Neural cell (in vitro differentiated cells): ENCODE data around the gene ALDH3A2. TPM values are rescaled to one million over a fixed set of nuclear protein-coding genes. Genes with fewer than 3 reads are reported as not detected.

Experiments used
- H2AFZ ChIP-seq: fragments of 200-600, 300-800 bp; sonication (generic), shearing (Covaris generic); 2 replicates; pipeline ENCODE4 v1.6.0; 2014; ENCODE audit warnings: low read depth, mild to moderate bottlenecking, antibody characterized with exemption, low read length, moderate library complexity
- H3F3A ChIP-seq: fragments of 200-600 bp; shearing (Covaris generic); 2 replicates; pipeline ENCODE4 v1.6.1; 2016; ENCODE audit warnings: mild to moderate bottlenecking, moderate library complexity, mixed read lengths, antibody characterized with exemption, low read length; ENCODE audit not compliant: insufficient read depth, poor library complexity, severe bottlenecking
- H3K27ac ChIP-seq: fragments of 200-600, 300-800 bp; sonication (generic), shearing (Covaris generic); 2 replicates; pipeline ENCODE4 v1.5.1; 2014; ENCODE audit warnings: mild to moderate bottlenecking, low read length, moderate library complexity
- H3K27me3 ChIP-seq: fragments of 300-800, 200-600 bp; sonication (generic), shearing (Covaris generic); 2 replicates; pipeline ENCODE4 v1.6.0; 2014; ENCODE audit warnings: mild to moderate bottlenecking, low read depth, low read length, moderate library complexity; ENCODE audit not compliant: insufficient read depth
- H3K36me3 ChIP-seq: fragments of 300-800, 200-600 bp; sonication (generic), shearing (Covaris generic); 2 replicates; pipeline ENCODE4 v1.5.1; 2014; ENCODE audit warnings: mild to moderate bottlenecking, antibody characterized with exemption, low read length, moderate library complexity; ENCODE audit not compliant: insufficient read depth
- H3K4me2 ChIP-seq: fragments of 300-800, 200-600 bp; sonication (generic), shearing (Covaris generic); 2 replicates; pipeline ENCODE4 v1.6.0; 2014; ENCODE audit warnings: mild to moderate bottlenecking, low read length
- H3K4me3 ChIP-seq: fragments of 300-800, 200-600 bp; sonication (generic), shearing (Covaris generic); 2 replicates; pipeline ENCODE4 v1.5.1; 2014; ENCODE audit warnings: mild to moderate bottlenecking, low read length, moderate library complexity
- H3K79me2 ChIP-seq: fragments of 200-600 bp; shearing (Covaris generic); replicated peaks from 2 replicates; pipeline ENCODE4 v1.6.0; 2014; ENCODE audit warnings: mild to moderate bottlenecking, low read length, moderate library complexity; ENCODE audit not compliant: insufficient read depth
- H3K9ac ChIP-seq: fragments of 300-800, 200-600 bp; sonication (generic), shearing (Covaris generic); 2 replicates; pipeline ENCODE4 v1.6.1; 2016; ENCODE audit warnings: mild to moderate bottlenecking, low read length, mixed read lengths
- H3K9me2 ChIP-seq: fragments of 200-600 bp; shearing (Covaris generic); 2 replicates; pipeline ENCODE4 v1.6.1; 2016; ENCODE audit warnings: mild to moderate bottlenecking, low read length, mixed read lengths; ENCODE audit not compliant: insufficient read depth
- H3K9me3 ChIP-seq: fragments of 200-600, 300-800 bp; sonication (generic), shearing (Covaris generic); 2 replicates; pipeline ENCODE4 v1.6.1; 2016; ENCODE audit warnings: mild to moderate bottlenecking, mixed run types, low read length, moderate library complexity, mixed read lengths
- H4K20me1 ChIP-seq: fragments of 200-600 bp; shearing (Covaris generic); 2 replicates; pipeline ENCODE4 v1.6.1; 2016; ENCODE audit warnings: mild to moderate bottlenecking, mixed run types; ENCODE audit not compliant: insufficient read depth
- CTCF ChIP-seq: fragments of 450-650 bp; IDR thresholded peaks from 2 replicates; pipeline ENCODE4 v1.5.1; 2014; ENCODE audit warnings: antibody characterized with exemption, mild to moderate bottlenecking, moderate library complexity; ENCODE audit not compliant: poor library complexity, severe bottlenecking
- EP300 ChIP-seq: fragments of 450-650 bp; conservative IDR thresholded peaks from 2 replicates; pipeline ENCODE4 v1.6.1; 2014; ENCODE audit warnings: antibody characterized with exemption, mild to moderate bottlenecking, moderate library complexity; ENCODE audit not compliant: poor library complexity, severe bottlenecking
- EZH2 ChIP-seq: fragments of 200-600, 300-800 bp; shearing (Covaris generic), sonication (generic); IDR thresholded peaks from 2 replicates; pipeline ENCODE4 v1.6.1; 2014; ENCODE audit warnings: antibody characterized with exemption, low read length, borderline replicate concordance, mild to moderate bottlenecking; ENCODE audit not compliant: insufficient read depth, poor library complexity, severe bottlenecking
- MXI1 ChIP-seq: fragments of 450-650 bp; conservative IDR thresholded peaks from 2 replicates; pipeline ENCODE4 v1.6.1; 2014; ENCODE audit warnings: antibody characterized with exemption, mild to moderate bottlenecking; ENCODE audit not compliant: poor library complexity, severe bottlenecking
- POLR2AphosphoS5 ChIP-seq: IDR thresholded peaks from 2 replicates; pipeline ENCODE4 v1.6.1; 2012
- RAD21 ChIP-seq: fragments of 450-650 bp; conservative IDR thresholded peaks from 2 replicates; pipeline ENCODE4 v1.6.1; 2014; ENCODE audit warnings: antibody characterized with exemption, mild to moderate bottlenecking, moderate library complexity
- SMC3 ChIP-seq: fragments of 450-650 bp; conservative IDR thresholded peaks from 2 replicates; pipeline ENCODE4 v1.6.1; 2014; ENCODE audit warnings: antibody characterized with exemption, mild to moderate bottlenecking, moderate library complexity; ENCODE audit not compliant: poor library complexity
- TAF1 ChIP-seq: IDR thresholded peaks from 2 replicates; pipeline ENCODE4 v1.6.1; 2012; ENCODE audit warnings: low read depth
- polyA plus RNA-seq: library from polyadenylated mRNA; depleted of rRNA; stranded (reverse); fragments of >200 nt; gene quantifications from 2 replicates; pipeline ENCODE4 v1.2.3, GENCODE V29; 2014
- TF ChIP-seq, protein P1 (sequence below): IDR thresholded peaks from 2 replicates; pipeline ENCODE4 v1.6.1; 2012; ENCODE audit warnings: borderline replicate concordance

Gene ALDH3A2
- polyA plus RNA-seq, 1 donor from 2014 or later: 51.2 TPM

DNA sequence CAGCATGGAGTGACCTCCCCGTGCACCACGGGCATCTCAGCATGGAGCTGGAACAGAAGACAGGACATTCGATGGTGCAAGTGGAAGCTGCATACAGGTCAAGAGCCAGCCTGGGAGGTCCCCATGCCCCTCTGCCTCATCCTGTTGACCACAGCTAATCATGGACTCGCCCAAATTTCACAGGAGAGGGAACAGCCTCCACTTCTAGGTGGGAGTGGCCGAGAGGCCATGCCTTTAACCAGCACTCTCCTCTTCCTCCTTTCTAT lies 71.6 kb downstream of the ALDH3A2 start:
- Histone ChIP-seq H3K9me3 (no peaks in the 10 kb centered on the region), H4K20me1 (no peaks in the 10 kb centered on the region), H3K79me2 (no peaks in the 10 kb centered on the region), H3K4me2 (no peak overlapping the region), H2AFZ (no peak overlapping the region), H3K27me3 (no peaks in the 10 kb centered on the region), H3K36me3 (no peaks in the 10 kb centered on the region), H3K9ac (no peak overlapping the region), H3K9me2 (no peaks in the 10 kb centered on the region), H3K4me3 (no peak overlapping the region), H3F3A (no peaks in the 10 kb centered on the region), H3K27ac (no peak overlapping the region)
- TF ChIP-seq CTCF (no peak), SMC3 (no peak), TAF1 (no peak), POLR2AphosphoS5 (no peak), MXI1 (no peak), EZH2 (no peak)

GRCh38 chr17:19720631-19721426 lies 72.3 kb downstream of the ALDH3A2 start:
- Histone ChIP-seq H2AFZ (no peak overlapping the region), H3K4me3 (no peak overlapping the region), H3K36me3 (no peaks in the 10 kb centered on the region), H3K9ac (no peak overlapping the region), H3K9me2 (no peaks in the 10 kb centered on the region), H3K4me2 (no peak overlapping the region), H3K79me2 (no peaks in the 10 kb centered on the region), H3F3A (no peaks in the 10 kb centered on the region), H3K27me3 (no peaks in the 10 kb centered on the region), H3K9me3 (no peaks in the 10 kb centered on the region), H3K27ac (no peak overlapping the region), H4K20me1 (no peaks in the 10 kb centered on the region)
- TF ChIP-seq MXI1 (no peak), EP300 (no peak), POLR2AphosphoS5 (no peak), SMC3 (no peak), RAD21 (no peak)
- TF ChIP-seq, protein P1, sequence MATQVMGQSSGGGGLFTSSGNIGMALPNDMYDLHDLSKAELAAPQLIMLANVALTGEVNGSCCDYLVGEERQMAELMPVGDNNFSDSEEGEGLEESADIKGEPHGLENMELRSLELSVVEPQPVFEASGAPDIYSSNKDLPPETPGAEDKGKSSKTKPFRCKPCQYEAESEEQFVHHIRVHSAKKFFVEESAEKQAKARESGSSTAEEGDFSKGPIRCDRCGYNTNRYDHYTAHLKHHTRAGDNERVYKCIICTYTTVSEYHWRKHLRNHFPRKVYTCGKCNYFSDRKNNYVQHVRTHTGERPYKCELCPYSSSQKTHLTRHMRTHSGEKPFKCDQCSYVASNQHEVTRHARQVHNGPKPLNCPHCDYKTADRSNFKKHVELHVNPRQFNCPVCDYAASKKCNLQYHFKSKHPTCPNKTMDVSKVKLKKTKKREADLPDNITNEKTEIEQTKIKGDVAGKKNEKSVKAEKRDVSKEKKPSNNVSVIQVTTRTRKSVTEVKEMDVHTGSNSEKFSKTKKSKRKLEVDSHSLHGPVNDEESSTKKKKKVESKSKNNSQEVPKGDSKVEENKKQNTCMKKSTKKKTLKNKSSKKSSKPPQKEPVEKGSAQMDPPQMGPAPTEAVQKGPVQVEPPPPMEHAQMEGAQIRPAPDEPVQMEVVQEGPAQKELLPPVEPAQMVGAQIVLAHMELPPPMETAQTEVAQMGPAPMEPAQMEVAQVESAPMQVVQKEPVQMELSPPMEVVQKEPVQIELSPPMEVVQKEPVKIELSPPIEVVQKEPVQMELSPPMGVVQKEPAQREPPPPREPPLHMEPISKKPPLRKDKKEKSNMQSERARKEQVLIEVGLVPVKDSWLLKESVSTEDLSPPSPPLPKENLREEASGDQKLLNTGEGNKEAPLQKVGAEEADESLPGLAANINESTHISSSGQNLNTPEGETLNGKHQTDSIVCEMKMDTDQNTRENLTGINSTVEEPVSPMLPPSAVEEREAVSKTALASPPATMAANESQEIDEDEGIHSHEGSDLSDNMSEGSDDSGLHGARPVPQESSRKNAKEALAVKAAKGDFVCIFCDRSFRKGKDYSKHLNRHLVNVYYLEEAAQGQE: no peak
